CD1c-positive myeloid dendritic cell (primary cell): ENCODE data around the gene HOXA11.
A peak's percentile ranks its signal among the peaks of the same experiment; 100 is the strongest.

Experiments used
- DNase-seq: peaks from one replicate; pipeline ENCODE4 v3.0.0-alpha.2; 2016; ENCODE audit errors: extremely low spot score

HOXA11 gene

DNA sequence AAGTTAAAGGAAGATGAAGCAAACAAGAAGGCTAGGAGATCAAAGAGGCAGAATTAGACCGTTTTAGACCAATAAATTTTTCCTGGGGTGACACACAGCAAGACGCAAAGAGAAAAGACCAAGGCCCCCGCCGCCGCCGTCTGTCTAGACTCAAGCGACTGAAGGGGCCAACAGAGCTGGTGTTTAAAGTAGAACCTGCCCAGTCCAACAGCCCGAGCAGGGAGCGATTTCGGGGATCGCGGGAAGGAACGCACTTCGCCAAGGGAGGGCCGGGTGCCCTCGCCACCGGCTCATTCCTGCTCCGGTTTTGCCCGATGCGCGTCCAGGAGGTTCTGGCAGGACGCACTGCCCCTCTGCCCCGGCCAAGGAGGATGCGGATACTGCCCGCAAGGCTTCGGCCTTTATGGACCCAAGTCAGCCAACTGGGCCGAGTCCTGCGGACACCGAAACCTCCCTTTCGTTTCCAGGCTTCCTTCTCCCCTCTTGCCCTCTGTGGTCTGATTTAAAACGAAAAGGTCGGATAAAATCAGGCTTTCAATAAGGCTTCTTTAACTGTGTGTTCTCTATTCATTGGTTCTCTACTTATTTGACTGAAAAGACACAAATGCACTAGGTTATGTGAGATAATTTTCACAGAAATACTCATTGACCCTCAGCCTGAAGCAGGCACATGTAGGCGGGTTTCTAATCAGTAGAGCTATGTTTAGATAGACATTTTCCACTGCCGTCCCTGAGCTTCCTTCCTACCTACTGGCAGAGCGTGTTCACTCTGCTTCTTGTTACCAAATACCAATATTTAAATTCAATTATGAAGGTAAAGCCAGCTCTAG lies 26.4 kb downstream of the HOXA11 start:
- no peak for DNase-seq

DNA sequence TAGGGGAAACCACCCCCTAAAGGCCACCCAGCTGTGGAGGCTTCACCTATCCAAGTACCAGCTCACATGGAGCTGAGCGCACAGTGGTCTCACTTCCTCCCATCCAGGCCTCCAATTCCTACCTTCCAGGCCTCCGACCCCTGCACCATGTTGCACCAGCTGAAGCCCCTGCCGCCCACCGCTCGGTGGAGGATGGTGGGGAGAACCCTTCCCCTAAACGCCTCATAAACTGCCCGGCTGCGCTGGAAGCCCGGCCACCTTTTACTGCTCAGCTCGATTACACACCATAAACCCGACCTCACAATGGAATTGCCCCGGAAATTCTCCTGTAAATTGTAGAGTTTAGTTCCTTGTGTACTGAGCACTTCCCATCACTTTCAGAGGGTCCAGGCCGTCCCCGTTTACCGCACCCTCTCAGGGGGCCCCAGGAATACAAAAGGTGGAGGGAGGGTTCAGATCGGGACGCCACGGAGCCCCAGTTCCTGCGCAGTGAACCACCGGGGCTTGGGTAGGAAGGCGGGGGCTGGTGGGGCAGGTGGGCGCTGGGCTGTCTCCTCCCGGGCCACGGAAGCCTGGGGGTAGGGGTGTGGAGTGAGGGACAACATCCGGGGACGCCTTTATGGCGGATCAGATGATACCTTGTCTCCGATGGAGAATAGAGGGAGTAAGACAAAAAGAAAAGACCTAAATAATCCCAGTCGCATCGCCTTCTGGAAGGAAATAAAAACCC lies 27.2 kb downstream of the HOXA11 start:
- no peak for DNase-seq

GRCh38 chr7:27156916-27157701 lies 27.9 kb downstream of the HOXA11 start:
- DNase-seq, result no peak

- DNase-seq, result no peak
Measured at GRCh38 chr7:27156508-27156898, 28.5 kb downstream of the HOXA11 start, which contains the start of gene HOXA7. HOXA7 (minus strand) TSS chr7:27156675; CDS start chr7:27156545, 130 bp downstream.

GRCh38 chr7:27155816-27156507 lies 29.1 kb downstream of the HOXA11 start:
- no peak for DNase-seq

- no peak for DNase-seq
Measured at GRCh38 chr7:27154901-27155815, 29.9 kb downstream of the HOXA11 start.

DNA sequence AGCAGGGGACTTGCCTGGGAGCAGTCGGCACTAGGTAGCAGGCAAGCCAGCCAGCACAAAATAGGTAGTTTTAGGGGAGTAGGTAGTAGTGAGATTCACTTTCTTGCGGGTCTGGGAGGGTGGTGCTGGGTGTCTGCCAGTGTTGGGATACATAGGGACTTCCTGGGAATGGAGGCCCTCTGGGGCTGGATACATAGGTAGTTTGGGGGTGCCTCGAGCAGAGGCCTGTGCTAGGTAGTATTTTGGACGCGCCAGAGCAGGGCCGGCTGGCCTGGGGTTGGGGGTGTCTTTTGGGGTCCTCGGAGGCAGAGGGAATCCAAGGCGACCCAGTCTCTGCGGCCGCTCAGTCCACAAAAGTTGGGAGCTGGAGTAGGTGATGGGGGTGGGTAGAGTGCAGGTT lies 30.7 kb downstream of the HOXA11 start:
- DNase-seq, result no peak

GRCh38 chr7:27153526-27153925 lies 31.5 kb downstream of the HOXA11 start:
- DNase-seq, result no peak

- no peak for DNase-seq
Measured at GRCh38 chr7:27152816-27153442, 32.1 kb downstream of the HOXA11 start.

DNA sequence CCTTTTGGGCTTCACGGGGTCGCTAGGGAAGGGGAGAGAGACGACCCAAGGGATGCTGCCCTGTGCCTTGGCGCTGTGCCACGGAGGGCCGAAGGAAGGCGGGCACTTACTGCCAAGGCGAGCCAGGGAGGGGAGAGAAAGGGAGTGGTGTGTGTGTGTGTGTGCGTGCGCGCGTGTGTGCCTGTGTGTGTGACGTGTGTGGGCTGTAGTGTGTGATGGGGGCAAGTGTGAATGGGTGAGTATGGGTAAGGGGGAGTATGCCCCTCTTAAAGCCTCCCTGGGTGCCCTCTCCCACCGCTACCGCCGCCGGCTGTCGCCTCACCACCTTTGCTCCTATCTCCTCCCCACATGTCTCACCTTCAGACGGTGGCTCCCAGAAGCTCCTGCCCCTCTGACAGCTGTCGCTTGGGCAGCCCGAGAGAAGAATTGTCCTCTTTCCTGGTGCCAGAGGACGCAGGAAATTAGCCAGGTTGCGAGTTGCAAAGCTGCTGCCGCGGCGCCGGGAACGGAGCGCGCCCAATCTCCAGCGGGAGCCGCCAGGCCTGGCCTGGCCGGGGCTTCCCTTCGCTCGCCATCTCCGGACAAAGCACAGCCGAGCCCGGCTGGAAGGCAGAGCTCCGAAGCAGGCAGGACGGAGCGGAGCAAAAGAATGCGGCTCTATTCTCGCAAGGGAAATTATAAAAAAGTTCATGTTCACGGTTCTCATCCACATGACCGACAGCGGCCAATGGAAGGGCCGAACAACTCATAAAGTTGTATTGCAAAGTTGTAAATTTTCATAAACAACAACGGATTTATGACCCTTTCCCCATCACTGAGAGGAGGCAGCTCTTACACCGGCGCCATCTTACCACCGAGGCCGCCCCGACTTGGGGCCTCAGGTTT lies 32.9 kb downstream of the HOXA11 start, which contains the start of gene HOXA3:
HOXA3 (minus strand) TSS at position 653 of the 885 bp plus-strand sequence. CDS start 41,943 bp downstream, outside the sequence.
- no peak for DNase-seq

DNA sequence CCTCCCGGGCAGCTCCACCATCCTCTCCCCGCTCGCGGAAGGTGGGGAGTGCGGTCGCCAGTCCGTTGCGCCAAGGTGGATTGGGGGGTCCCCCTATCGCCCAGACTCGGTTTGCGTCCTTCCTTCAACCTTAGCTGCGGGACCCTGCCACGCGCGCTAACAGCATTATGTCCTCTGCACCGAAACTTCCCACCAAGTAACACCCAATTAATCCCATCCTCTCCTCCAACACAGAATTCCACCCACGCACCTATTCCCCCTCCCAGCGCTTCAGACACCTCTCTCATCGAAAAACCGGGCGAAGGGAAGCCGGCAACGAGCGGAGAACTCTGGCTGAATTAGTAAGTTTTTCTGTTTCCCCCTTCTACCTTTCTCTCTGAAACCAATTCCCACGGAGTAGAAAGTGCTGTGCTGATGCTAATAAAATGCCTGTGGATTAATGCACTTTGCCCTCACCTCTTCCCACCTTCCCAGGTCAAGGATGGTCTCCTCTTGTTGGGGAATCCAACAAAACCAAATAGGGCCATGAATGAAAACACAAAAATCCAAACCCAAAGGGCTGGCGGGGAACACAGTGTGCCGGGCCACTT lies 33.6 kb downstream of the HOXA11 start:
- no peak for DNase-seq

- peak; percentile 81 for DNase-seq
Measured at GRCh38 chr7:27150568-27151340, 34.3 kb downstream of the HOXA11 start.

DNA sequence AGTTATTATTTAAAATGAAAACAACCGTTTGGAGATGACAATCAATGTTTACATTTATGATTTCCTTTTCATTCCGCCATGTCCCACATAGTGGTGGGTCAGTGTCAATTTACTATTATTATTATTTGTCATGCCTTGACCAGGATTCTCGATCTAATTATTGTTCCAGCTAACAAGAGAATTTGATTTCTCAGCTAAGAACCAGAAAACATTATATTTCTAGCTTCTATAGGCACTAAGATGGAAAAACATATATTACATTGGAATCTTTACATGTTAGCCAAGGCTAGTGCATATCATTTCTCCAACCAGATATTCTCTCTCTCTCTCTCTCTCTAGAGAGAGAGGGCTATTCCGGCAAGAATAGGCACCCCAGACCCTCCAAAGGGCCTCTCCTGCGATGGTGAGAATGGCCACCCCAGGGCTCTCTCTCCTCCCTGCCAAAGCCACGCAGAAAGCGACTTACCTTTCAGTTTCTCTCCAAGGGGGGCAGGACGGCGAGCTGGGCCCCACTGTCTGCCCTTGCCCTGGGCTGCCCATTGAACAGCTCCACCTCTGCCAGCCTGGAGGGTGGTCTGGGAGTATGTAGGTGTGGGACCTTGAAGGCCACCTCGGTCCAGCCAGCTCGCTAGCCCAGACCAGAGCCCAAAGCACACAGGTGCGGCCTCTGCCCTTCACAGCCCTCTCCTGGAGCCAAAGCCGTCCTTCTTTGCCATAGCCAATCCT lies 35.0 kb downstream of the HOXA11 start:
- DNase-seq, result no peak

- DNase-seq, result no peak
Measured at GRCh38 chr7:27148756-27149641, 36.0 kb downstream of the HOXA11 start.

- DNase-seq, result no peak
Measured at GRCh38 chr7:27148031-27148755, 36.8 kb downstream of the HOXA11 start.
